Measurements from ENCODE around the gene CAND2. TPM values are rescaled to one million over a fixed set of nuclear protein-coding genes. Genes with fewer than 3 reads are reported as not detected.

The CAND2 gene
- total RNA-seq, 2 donors from 2014 or later, result 0.72 to 2.2 TPM

DNA sequence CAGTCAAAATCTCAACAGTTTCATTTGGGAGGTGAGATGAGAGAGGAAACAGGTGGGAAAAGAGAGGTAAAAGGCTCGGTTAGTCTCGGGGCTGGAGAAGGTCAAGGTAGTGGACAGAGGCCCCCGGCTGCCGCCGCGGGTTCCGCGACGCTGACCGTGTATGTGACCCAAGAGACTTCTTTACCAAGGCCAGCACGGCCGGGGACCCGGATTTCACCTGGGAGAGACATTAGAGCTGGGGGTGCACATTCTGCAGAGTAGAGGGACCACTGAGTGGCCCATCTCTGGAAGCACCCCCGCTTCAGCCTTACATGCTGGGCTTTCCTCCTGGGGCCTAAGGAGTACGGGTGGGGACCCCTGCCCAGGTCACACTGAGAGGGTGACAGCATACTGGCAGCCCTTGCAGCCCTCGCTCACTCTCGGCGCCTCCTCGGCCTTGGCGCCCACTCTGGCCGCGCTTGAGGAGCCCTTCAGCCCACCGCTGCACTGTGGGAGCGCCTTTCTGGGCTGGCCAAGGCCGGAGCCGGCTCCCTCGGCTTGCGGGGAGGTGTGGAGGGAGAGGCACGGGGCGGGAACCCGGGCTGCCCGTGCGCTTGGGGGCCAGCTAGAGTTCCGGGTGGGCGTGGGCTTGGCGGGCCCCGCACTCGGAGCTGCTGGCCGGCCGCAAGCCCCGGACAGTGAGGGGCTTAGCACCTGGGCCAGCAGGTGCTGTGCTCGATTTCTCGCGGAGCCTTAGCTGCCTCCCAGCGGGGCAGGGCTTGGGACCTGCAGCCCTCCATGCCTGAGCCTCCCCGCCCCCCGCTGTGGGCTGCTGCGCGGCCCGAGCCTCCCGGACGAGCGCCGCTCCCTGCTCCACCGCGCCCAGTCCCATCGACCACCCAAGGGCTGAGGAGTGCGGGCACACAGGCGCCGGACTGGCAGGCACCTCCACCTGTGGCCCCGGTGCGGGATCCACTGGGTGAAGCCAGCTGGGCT lies 86.1 kb downstream of the CAND2 start:
- no peak for TF ChIP-seq CTCF (IDR thresholded peaks at IDR 0.05)
- Histone ChIP-seq H3K4me3 (no peak overlapping the region), H3K27ac (no peak overlapping the region), H3K9me3 (no peaks in the 10 kb centered on the region), H3K4me1 (no peaks in the 10 kb centered on the region), H3K36me3 (no peaks in the 10 kb centered on the region), H3K27me3 (no peaks in the 10 kb centered on the region), H3K9ac (ENCODE audit: low read depth in 2 of 2, low read length in 2 of 2) (no peak overlapping the region)
- intact Hi-C loops (cut with DNase I), result no loop called here
- no peak for DNase-seq

- DNase-seq, result no peak
- no peak for TF ChIP-seq CTCF (IDR thresholded peaks at IDR 0.05)
- Histone ChIP-seq H3K4me3 (no peak overlapping the region), H3K4me1 (no peaks in the 10 kb centered on the region), H3K9me3 (no peaks in the 10 kb centered on the region), H3K9ac (ENCODE audit: low read depth in 2 of 2, low read length in 2 of 2) (no peak overlapping the region), H3K27ac (no peak overlapping the region), H3K36me3 (no peaks in the 10 kb centered on the region), H3K27me3 (no peaks in the 10 kb centered on the region)
- intact Hi-C loops (cut with DNase I), result no loop called here
Observed at GRCh38 chr3:12884186-12884680, 87.8 kb downstream of the CAND2 start.

Other genes starting within 250 kb of the CAND2 start
- gene MKRN2, start 239.6 kb upstream of the CAND2 start, total RNA-seq, result 10 to 100 TPM; 20.9 to 21.2 TPM
- 10 to 100 TPM; 66.1 to 79.5 TPM for gene RAF1, start 132.6 kb upstream of the CAND2 start, total RNA-seq
- not detected for gene TMEM40, start 37.4 kb upstream of the CAND2 start, total RNA-seq
- 1,000 to 10,000 TPM; 1,239 to 1,262 TPM for gene RPL32, start 44.9 kb downstream of the CAND2 start, total RNA-seq

Data from colonic mucosa (tissue), 4 donors.